ENCODE data around the gene CAMK1D.

GRCh38 chr10:12743941-12744340 lies 394.6 kb downstream of the CAMK1D start:
- TF ChIP-seq CTCF (IDR thresholded peaks at IDR 0.05): no peak
- TF ChIP-seq POLR2A (IDR thresholded peaks at IDR 0.05): no peak
- no peak for TF ChIP-seq POLR2AphosphoS5 (IDR thresholded peaks at IDR 0.05; ENCODE audit: insufficient read depth in 1 of 2, low read depth in 1 of 2)
